NCI-H2171 (cell line): Measurements from ENCODE around the gene RIN2.

Experiments used
- DNase-seq: peaks from one replicate; lab custom pipeline; 2025; lab: John Stamatoyannopoulos, UW

RIN2 gene

GRCh38 chr20:19765266-19765665 lies 7.2 kb downstream of the RIN2 start:
- DNase-seq = no peak

GRCh38 chr20:19765913-19766312 lies 7.9 kb downstream of the RIN2 start:
- peak; percentile 81 for DNase-seq

DNA sequence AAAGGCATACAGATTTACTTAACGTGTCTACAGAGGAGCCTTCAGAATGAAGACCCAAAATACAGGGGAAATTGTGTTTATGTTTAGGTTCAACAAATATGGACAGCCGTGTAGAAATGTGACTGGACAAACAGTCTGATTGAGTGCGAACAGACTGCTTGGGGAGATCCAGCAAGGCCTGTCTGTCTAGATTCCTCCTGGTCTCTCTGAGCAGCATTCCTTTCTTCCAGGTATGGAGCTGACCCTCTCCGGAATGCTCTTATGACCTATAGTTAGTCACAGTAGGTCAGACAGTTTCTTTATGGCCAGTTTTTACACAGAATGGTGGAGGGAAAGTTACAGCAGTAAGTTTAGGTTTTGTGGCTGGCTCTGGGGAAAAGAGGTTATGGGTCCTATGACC lies 9.0 kb downstream of the RIN2 start:
- DNase-seq = no peak

DNA sequence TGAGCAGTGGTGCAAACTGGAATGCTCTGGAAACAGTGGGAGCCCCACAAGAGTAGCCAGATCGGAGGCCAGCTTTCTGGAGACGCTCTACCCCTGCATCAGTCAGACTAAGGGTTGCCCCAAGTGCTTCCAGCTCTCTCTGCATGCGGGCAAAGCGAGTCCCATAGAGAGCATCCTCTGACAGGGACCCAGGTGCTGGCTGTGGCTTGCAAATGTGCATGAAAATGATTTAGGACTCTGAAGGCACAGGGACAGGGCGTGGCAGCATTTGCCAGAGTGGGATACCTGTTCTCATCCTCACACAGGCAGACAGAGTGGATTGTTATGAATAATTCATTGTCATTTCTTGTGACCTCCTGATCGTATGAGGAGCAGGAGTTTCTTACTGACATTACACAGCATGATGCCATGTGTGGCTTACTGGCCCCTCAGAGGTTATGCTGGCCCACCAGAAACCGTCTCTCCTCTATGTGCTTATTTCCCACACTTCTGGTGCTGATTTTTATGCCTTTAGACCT lies 10.3 kb downstream of the RIN2 start:
- no peak for DNase-seq

GRCh38 chr20:19769507-19769906 lies 11.4 kb downstream of the RIN2 start:
- peak; percentile 47 for DNase-seq

GRCh38 chr20:19770375-19770774 lies 12.3 kb downstream of the RIN2 start:
- no peak for DNase-seq

GRCh38 chr20:19771031-19771430 lies 13.0 kb downstream of the RIN2 start:
- DNase-seq = no peak

- DNase-seq = no peak
These were observed 15.4 kb downstream of the RIN2 start for GRCh38 chr20:19773471-19773870.

GRCh38 chr20:19774135-19774933 lies 16.3 kb downstream of the RIN2 start:
- no peak for DNase-seq

DNA sequence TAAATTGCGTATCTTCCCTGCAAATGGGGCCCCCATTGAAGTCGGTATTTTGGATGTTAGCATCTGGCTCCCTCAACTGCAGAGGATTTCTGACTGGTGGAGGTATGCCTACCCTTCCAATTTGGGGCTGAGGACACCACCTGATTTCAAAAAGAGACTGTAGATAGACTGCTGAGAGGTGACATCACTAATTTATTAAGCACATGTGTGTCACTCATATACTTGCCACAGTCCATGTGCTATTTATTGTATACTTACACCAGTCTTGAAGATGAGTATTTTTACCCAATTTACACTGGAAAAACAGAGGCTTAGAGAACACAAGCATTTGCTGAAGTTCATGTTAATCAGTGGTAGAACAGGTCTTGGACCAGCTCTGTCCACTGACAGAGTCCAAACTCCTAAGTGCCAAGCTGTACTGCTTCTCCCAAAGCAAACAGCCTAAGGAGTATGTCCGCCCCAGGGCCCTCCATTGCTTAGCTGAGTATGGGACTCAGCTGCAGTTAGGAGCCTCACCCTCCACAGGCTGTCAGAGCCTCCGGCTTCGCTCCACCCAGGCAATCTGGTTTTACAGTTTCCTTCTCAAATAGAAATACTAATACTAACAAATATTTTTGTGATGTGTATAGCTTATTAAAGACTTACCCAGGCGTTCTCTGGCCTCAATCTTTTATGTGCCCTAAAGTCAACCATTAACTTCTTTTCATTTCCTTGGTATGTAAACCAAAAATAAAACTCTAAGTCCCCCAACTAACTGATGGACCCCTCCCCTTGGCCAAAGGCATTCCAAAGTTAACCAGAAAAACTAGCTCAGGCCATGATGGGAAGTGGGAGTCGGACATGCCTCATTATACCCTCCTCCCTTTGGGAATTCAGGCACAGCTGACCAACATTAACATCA lies 17.5 kb downstream of the RIN2 start:
- no peak for DNase-seq

DNA sequence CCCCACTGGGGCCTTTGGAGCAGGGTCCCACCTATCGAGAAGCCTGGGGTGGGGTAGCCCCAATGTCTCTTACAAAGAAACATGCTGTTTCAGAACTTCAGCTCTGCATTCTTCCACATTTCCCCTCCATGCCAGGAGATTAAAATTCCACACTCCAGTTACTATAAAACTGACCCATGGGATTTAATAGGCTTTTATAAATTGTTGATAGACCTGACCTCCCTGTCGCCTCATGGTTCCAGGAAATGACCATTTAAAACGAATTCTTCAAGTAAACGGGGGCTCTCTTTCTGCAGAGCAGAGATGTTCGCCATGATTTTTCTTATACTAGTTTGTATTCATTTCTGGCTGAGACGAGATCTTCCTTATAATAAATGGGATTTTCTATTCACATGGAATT lies 19.3 kb downstream of the RIN2 start:
- DNase-seq = no peak

- no peak for DNase-seq
These were observed 19.9 kb downstream of the RIN2 start for GRCh38 chr20:19777981-19778380.

- no peak for DNase-seq
These were observed 20.3 kb downstream of the RIN2 start for GRCh38 chr20:19778404-19778803.

GRCh38 chr20:19779634-19780033 lies 21.6 kb downstream of the RIN2 start:
- no peak for DNase-seq

- DNase-seq = no peak
These were observed 22.2 kb downstream of the RIN2 start for GRCh38 chr20:19780261-19780660.

DNA sequence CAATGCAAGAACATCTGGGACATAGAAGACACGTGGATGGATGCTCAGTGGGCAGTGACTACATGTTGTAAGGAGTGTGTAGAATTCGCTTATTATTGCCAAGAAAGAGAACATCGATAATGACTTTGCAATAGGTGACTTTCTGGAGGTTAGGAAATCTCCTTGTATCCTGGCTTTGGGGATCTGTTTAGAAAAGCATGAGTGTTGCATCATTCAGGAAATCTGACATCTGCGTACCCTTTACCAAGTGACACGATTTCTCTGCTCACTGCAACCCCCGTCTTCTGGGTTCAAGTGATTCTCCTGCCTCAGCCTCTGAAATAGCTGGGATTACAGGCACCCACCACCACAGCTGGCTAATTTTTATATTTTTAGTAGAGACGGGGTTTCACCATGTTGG lies 23.2 kb downstream of the RIN2 start:
- no peak for DNase-seq

- DNase-seq = no peak
These were observed 24.6 kb downstream of the RIN2 start for GRCh38 chr20:19782669-19783068.

DNA sequence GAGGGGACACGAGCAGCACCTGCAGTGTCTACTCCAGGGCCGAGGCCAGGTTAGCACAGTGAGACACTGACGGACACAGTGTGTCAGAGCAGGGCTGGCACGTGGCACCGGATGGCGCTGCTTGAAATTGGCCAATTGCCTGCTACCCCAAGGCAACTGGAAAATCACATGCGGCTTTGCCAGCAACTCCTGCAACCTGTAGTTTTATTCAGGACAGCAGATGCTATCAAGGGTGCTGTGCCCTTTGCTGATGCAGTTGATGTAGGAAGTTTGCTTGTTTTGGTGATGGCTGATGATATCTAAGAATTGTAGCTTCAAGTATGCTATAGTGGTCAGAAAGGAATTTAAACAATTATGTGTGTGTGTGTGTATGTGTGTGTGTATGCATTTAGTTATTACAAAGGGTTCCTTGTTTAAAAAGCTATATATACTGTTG lies 25.9 kb downstream of the RIN2 start:
- DNase-seq = no peak

DNA sequence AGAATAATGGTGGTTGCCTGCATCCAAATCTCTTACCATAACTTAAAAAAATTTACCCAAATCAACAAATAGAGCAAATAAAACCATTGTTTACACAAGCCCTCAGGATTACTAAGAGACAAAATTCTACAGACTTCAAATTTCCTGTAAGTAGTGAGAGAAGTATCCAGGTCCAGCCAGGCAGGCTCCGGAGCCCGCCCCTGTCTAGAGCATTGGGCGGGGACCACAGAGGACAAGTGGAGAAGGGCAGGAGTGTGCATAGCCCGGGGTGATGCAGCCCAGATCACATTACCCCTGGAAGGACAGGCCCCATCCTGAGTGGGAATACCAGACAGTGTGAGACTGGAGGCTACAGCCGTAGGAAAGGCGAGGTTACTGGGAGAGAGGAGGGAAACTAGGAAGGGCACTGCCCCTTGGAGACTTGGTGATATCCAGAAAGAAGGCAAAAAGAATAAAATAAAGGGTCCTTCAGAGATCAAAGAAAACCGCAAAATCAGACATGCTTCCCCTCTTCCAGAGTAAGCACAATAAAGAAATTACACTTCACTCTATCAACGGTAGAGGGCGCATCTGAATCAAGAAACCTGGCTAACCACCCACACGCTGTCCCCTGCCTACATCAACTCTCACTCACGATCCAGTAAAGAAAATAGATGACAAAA lies 26.6 kb downstream of the RIN2 start:
- no peak for DNase-seq

DNA sequence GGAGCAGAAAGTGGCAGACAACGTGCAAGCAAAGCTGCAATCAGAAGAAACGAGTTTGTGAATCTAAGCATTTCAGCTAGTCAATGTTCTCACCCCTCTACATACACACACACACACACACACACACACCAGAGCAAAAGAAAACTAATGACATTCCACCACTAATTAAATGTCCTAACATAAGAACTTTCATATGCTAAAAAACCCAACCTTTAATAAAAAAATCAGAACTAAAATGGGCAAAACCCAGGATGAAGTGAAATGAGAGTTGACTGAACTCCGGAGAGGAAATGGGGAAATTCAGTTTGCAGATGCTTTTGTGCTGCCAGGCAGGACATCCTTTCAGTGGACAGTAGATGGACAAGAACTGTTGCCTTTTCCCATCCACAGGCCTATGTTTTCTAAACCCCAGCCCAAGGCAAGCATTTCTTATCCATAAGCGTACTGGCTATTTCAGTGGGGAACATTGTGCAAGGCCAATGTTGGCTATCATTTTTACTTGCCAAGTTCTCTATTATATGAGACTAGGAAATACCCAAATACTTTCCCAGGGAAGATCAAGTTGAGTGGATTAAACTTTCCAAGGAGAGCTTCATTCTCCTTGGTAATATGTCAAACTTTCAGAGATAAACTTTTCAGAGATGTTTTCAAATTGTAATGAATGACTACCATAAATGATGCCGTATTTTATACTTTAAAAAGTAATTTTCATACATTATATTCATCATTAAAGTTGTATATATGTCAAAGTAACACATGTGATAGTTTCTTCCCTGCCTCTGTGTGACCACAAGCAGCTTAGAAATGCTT lies 27.3 kb downstream of the RIN2 start:
- DNase-seq = no peak

DNA sequence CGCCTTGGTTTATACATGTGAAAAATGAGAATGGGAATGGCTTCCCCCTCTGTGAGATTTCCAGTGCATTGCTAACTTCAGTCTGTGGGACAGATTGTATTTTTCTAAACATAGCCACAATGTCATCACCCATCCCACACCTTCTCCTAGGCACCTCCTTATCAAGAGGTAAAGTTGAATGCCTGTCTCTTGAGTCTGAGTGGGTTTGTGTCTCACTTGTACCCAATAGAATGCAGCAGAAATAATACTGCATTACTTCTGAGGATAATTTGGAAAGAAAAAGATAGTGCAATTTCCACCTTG lies 27.9 kb downstream of the RIN2 start:
- DNase-seq = no peak

GRCh38 chr20:19786311-19786710 lies 28.3 kb downstream of the RIN2 start:
- DNase-seq = peak; percentile 95
